Duodenal mucosa (tissue), 2 donors: ENCODE results near the gene SPIRE1.

ENCODE experiments used
- H3K27ac ChIP-seq: one replicate; pipeline ENCODE4 v1.7.0; 2013; ENCODE audit warnings: low read depth, low read length
- H3K27me3 ChIP-seq, 2 donors: one replicate each; pipeline ENCODE4 v1.7.0; 2013; ENCODE audit warnings: low read length in 2 of 2, control low read depth in 1 of 2; ENCODE audit not compliant: insufficient read depth in 2 of 2, control insufficient read depth in 1 of 2
- H3K36me3 ChIP-seq, 2 donors: one replicate each; pipeline ENCODE4 v1.7.0; 2013; ENCODE audit warnings: low read length in 2 of 2, control low read depth in 1 of 2; ENCODE audit not compliant: insufficient read depth in 2 of 2, control insufficient read depth in 1 of 2
- H3K4me1 ChIP-seq, 2 donors: one replicate each; pipeline ENCODE4 v1.7.0; 2013; ENCODE audit warnings: low read length in 2 of 2, control low read depth in 1 of 2; ENCODE audit not compliant: insufficient read depth in 2 of 2, control insufficient read depth in 1 of 2
- H3K4me3 ChIP-seq, 2 donors: one replicate each; pipeline ENCODE4 v1.7.0; 2013; ENCODE audit warnings: low read length in 2 of 2, low read depth in 1 of 2
- H3K9ac ChIP-seq, 2 donors: one replicate each; pipeline ENCODE4 v1.7.0; 2013; ENCODE audit warnings: low read length in 2 of 2, low read depth in 1 of 2
- H3K9me3 ChIP-seq, 2 donors: one replicate each; pipeline ENCODE4 v1.7.0; 2013; ENCODE audit warnings: low read length in 2 of 2, control low read depth in 1 of 2; ENCODE audit not compliant: control insufficient read depth in 1 of 2

SPIRE1 gene

DNA sequence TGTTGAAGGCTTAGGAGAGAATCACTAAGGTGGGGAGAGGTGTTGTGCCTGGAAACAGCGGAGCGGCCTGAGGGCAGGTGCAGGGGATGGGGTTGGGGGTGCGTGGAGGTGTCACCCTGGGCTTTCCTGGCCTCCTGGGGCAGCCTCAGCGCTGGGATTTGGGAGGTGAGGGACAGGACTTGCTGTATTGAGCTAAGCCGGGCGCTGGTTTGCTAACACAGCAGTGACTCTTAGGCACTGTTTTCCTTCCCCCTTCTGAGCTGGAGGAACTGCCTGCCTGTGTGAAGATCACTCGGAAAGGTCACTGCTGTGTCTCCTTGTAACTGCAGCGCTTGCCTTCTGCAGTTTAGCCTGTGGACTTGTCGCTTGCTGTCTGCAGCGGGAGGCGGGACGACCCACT, 229.0 kb downstream of the SPIRE1 start:
- Histone ChIP-seq H3K9ac (no peak overlapping the region), H3K27ac (no peak overlapping the region), H3K27me3 (no peaks in the 10 kb centered on the region), H3K4me3 (no peak overlapping the region), H3K36me3 (no peaks in the 10 kb centered on the region), H3K9me3 (no peaks in the 10 kb centered on the region), H3K4me1 (no peaks in the 10 kb centered on the region)

DNA sequence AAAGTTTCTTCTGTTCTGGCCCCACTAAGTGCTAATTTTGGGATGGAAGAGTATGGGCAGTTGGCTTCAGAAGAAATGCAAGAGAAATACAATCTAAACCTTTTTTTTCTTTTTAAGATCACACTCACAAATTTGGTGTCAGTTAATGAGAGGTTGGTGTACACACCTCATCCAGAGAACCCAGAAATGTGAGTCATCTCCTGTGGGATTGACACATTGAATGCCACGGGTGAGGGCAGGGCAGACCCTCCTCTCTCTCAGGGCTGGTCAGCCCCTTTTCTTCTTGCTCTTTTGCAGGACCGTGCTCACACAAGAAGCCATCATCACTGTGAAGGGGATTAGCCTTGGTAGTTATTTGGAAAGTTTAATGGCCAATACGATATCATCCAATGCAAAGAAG, 231.0 kb downstream of the SPIRE1 start:
- Histone ChIP-seq H3K4me1 (no peaks in the 10 kb centered on the region), H3K36me3 (no peaks in the 10 kb centered on the region), H3K27ac (no peak overlapping the region), H3K9me3 (no peaks in the 10 kb centered on the region), H3K9ac (no peak overlapping the region), H3K4me3 (no peak overlapping the region), H3K27me3 (no peaks in the 10 kb centered on the region)

DNA sequence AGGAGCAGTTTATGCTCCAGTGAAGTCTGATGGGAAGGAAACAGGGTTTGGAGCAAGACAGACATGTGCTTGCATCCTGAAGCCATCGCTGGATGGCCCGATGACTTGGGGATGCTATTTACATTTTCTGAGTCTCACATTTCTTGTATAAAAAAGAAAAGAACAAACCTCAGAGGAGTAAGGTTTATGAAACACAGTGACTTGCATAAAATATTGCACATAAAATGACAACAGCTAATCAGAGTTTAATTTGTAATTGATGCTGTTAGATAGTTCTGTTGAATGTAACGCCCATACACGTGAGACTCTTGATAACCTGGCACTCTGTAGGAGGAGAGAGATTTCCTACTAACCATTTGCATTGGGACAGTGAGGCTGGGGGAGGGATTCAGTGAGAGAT, 233.7 kb downstream of the SPIRE1 start:
- H3K4me3 ChIP-seq = no peak overlapping the region
- H3K27ac ChIP-seq = no peak overlapping the region
- H3K36me3 ChIP-seq = no peaks in the 10 kb centered on the region
- H3K27me3 ChIP-seq = no peaks in the 10 kb centered on the region
- no peaks in the 10 kb centered on the region for H3K4me1 ChIP-seq
- no peaks in the 10 kb centered on the region for H3K9me3 ChIP-seq
- H3K9ac ChIP-seq = no peak overlapping the region

DNA sequence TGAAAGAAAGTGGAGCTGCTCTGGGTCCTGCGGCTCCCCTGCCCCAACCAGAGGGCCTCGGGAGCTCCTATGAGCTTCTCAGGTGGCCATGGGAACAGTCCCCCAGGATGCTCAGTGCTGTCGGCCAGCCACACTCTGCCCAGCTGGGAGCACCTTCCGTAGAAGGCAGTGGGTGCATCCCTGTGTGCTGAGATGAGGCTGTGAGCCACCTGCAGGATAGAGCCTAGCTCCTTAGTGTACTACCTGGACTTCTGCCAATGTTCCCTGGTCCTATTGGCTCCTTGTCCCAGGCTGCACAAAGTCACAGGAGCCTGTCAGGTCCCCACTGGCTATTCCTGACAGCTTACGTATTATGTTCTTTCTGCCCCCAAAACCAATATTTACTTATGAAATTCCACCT, 234.1 kb downstream of the SPIRE1 start:
- Histone ChIP-seq H3K9me3 (no peaks in the 10 kb centered on the region), H3K27ac (no peak overlapping the region)

DNA sequence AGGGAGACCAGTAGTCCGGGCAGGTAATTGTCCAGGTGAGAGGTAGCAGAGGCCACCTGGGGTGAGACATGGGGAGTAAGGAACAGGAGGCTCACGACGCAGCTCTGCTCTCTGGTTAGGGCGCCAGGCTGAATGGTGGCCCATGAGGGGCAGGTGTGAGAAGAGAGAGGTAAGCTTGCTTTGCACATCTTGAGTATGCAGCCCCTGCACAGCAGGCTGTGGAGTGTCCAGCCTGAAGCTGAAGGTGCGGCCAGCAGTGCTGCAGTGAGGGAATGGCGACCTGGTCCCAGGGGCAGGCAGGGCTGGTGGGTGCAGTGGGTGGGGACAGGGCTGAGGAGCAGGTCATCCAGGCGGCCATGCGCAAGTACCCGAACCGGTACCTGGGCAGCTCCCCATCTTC, 234.5 kb downstream of the SPIRE1 start:
- Histone ChIP-seq H3K9me3 (no peaks in the 10 kb centered on the region), H3K36me3 (no peaks in the 10 kb centered on the region), H3K27ac (no peak overlapping the region)

More for the DNA sequence above, 234.1 kb downstream of the SPIRE1 start:
- H3K4me1 ChIP-seq = no peaks in the 10 kb centered on the region
- no peak overlapping the region for H3K9ac ChIP-seq
- H3K27me3 ChIP-seq = no peaks in the 10 kb centered on the region
- H3K36me3 ChIP-seq = no peaks in the 10 kb centered on the region
- no peak overlapping the region for H3K4me3 ChIP-seq

DNA sequence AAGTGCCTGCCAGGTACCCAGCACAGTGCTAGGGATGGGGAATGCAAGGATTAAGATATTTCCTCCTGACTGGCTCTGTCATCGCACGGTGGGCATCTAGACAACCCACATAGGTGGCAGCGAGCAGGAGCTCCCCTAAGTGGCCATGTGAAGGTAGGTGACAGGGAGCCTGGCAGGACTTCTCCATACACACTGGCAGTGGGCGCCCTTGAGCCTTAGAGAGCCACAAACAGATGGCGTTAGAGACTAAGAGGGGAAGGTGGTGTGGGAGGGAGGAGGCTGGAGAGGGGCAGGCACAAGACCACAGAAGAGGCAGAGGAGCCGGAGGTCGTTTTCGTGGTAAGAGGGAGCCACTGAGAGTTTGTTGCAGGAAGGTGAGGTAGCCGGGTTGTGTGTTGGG, 235.0 kb downstream of the SPIRE1 start:
- no peak overlapping the region for H3K4me3 ChIP-seq
- no peak overlapping the region for H3K27ac ChIP-seq
- no peak overlapping the region for H3K9ac ChIP-seq
- H3K27me3 ChIP-seq = no peaks in the 10 kb centered on the region
- no peaks in the 10 kb centered on the region for H3K36me3 ChIP-seq
- H3K9me3 ChIP-seq = no peaks in the 10 kb centered on the region
- H3K4me1 ChIP-seq = no peaks in the 10 kb centered on the region

More for the DNA sequence above, 234.5 kb downstream of the SPIRE1 start:
- no peaks in the 10 kb centered on the region for H3K4me1 ChIP-seq
- no peak overlapping the region for H3K4me3 ChIP-seq
- no peaks in the 10 kb centered on the region for H3K27me3 ChIP-seq
- H3K9ac ChIP-seq = no peak overlapping the region

DNA sequence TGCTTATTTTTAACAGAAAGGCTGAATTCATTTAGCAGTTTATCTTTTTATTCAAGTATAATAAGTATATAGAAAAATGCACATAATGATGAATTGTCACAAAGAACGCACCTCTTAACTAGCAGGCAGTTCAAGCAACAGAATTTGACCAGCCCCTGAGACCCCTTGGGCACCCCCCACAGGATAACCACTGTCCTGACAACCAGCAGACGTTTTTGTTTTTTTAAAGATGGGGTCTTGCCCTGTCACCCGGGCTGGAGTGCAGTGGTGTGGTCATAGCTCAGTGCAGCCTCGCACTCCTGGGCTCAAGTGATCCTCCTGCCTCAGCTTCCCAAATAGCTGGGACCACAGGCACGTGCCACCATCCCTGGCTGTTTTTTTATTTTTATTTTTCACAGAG, 236.2 kb downstream of the SPIRE1 start:
- Histone ChIP-seq H3K36me3 (no peaks in the 10 kb centered on the region), H3K9ac (no peak overlapping the region), H3K4me3 (no peak overlapping the region)

DNA sequence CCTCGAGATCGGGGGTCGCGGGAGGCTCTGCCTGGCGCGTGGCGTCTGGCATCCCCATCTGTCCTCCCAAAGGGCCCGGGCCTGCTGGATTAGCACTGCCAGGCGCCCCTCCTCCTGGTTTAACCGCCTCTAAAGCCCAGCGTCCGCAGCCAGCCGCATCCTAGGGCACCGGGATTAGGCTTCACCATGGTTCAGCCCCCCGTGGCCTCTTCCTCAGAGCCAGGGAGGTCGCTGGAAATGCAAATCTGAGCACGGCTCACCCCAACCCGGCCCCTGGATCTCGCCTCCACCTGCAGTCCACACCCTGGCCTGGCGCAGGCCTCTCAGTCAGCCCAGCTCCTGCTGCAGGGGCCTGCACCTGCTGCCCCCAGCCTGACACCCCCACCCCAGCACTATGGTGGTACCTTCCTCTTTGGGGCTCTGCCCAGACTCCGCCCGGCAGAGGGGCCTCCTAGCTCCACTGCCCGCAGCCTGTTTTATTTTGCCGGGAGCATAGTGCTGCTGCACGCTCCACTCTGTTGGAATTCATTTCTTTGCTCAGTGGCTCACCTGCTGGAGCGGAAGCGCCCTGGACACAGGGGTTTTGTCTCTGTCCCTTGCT, 237.0 kb downstream of the SPIRE1 start:
- Histone ChIP-seq H3K9me3 (no peaks in the 10 kb centered on the region), H3K4me3 (no peak overlapping the region), H3K9ac (no peak overlapping the region), H3K27ac (no peak overlapping the region), H3K4me1 (no peaks in the 10 kb centered on the region), H3K27me3 (no peaks in the 10 kb centered on the region), H3K36me3 (no peaks in the 10 kb centered on the region)

More for the DNA sequence above, 236.2 kb downstream of the SPIRE1 start:
- no peaks in the 10 kb centered on the region for H3K9me3 ChIP-seq
- H3K27me3 ChIP-seq = no peaks in the 10 kb centered on the region
- no peak overlapping the region for H3K27ac ChIP-seq
- no peaks in the 10 kb centered on the region for H3K4me1 ChIP-seq

DNA sequence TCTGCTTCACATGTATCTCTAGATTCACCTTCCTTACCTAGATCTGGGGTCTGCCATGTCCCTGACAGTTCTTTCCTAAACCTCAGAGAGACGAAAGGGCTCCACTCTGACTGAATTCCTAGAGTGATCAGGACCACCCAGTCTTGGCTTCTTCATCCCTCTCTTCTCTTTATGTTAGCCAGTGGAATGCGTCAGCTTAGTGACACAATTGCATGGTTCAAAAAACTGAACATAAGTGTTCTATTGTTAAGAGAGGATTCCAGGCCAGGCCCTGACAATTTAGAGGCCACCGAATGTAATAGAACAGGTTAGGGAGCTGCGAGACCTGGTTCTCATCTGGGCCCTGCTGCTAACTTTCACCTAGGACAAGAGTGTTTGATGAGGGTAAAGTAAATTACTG, 240.2 kb downstream of the SPIRE1 start:
- no peak overlapping the region for H3K27ac ChIP-seq
- H3K27me3 ChIP-seq = no peaks in the 10 kb centered on the region
- H3K9ac ChIP-seq = no peak overlapping the region

DNA sequence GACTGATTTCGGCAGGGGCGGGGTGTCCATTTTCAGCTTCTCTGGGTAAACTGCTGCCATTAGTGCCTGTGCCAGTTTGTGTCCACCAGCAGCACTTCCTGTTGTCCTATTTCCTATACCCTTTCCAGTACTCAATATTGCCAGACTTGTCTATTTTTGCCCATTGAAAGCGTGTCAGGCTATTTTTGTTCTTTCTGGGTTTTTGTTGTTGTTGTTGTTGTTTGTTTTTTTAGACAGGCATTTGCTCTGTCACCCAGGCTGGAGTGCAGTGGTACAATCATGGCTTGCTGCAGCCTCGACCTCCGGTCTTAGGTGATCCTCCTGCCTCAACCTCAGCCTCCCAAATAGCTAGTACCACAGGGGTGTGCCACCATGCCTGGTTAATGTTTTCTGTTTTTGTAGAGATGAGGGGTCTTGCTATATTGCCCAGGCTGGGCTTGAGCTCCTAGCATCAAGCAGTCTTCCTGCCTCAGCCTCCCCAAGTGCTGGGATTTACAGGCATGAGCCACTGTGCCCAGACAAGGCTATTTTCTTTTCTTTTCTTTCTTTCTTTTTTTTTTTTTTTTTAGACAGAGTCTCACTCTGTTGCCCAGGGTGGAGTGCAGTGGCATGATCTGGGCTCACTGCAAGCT, 241.7 kb downstream of the SPIRE1 start:
- no peak overlapping the region for H3K4me3 ChIP-seq

More for the DNA sequence above, 240.2 kb downstream of the SPIRE1 start:
- H3K9me3 ChIP-seq = no peaks in the 10 kb centered on the region
- no peaks in the 10 kb centered on the region for H3K36me3 ChIP-seq
- no peak overlapping the region for H3K4me3 ChIP-seq
- H3K4me1 ChIP-seq = no peaks in the 10 kb centered on the region

More for the DNA sequence above, 241.7 kb downstream of the SPIRE1 start:
- Histone ChIP-seq H3K9ac (no peak overlapping the region), H3K4me1 (no peaks in the 10 kb centered on the region), H3K27me3 (no peaks in the 10 kb centered on the region), H3K27ac (no peak overlapping the region), H3K9me3 (no peaks in the 10 kb centered on the region), H3K36me3 (no peaks in the 10 kb centered on the region)
